NCI-H510A treated with DMSO at 0.1 percent for 48 hours (cell line): ENCODE measurements around the gene ANP32B.
"Not testable (repeated sequence)": the region's sequence is repeated elsewhere in the genome, so short reads cannot be mapped to it uniquely, and the experiment has no call there.

ENCODE experiments used
- DNase-seq: peaks from one replicate; lab custom pipeline; 2025; lab: John Stamatoyannopoulos, UW

The ANP32B gene

DNA sequence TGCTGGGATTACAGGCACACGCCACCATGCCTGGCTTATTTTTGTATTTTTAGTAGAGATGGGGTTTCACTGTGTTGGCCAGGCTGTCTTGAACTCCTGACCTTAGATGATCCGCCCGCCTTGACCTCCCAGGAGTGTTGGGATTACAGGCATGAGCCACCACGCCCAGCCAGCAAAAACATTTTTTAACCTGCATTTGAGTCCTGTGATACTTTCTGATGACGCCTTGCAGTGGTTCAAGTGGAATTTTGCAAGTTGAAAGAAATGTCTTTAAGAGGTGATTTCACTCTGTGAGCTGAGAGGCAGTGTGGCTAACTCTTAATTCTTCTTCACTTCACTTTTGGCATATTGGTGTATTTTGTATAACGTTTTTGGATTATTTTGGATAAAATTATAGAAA lies 9.1 kb downstream of the ANP32B start:
- no peak for DNase-seq

DNA sequence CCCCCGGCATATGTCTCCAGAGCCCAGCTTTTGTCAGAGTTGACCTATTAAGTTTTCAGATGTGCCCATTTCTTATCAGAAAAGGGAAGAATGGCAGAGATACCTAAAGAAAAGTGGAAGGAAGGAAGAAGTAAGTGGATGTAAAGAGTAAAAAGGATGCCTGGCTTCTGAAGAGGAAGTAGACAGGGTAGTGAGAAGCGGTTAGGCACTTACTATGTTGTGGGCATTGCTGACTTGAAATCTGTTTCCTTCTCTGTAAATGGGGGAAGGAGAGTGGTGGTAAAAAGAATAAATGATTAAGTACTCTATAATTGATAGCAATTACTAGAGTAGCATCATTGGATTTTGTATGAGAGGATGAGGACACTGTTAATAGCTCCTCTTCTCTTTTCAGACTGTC lies 9.9 kb downstream of the ANP32B start:
- DNase-seq: no peak

- DNase-seq: no peak
Measured at GRCh38 chr9:97994703-97995102, 11.6 kb downstream of the ANP32B start.

GRCh38 chr9:97996676-97997075 lies 13.5 kb downstream of the ANP32B start:
- not testable (repeated sequence) for DNase-seq

- no peak for DNase-seq
Measured at GRCh38 chr9:97997330-97998276, 14.5 kb downstream of the ANP32B start.

DNA sequence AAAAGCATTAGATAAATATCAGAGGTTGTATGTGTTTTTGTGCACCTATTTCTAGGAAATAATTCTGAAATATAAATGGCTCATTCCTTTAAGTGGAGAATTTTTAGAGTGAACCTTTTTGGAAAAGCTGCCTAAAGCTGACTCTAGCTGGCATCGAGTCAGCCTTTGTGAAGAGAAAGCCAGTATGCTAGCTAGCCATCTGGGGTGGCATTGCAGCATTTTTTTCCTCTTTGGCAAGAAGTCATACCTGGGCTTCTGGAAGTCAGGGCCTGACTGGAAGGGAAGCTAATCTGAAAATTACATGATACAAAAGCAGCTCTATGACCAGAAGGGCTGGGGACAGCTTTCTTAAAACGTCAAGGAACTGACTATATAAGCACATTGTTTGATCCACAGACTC lies 19.7 kb downstream of the ANP32B start:
- no peak for DNase-seq

DNA sequence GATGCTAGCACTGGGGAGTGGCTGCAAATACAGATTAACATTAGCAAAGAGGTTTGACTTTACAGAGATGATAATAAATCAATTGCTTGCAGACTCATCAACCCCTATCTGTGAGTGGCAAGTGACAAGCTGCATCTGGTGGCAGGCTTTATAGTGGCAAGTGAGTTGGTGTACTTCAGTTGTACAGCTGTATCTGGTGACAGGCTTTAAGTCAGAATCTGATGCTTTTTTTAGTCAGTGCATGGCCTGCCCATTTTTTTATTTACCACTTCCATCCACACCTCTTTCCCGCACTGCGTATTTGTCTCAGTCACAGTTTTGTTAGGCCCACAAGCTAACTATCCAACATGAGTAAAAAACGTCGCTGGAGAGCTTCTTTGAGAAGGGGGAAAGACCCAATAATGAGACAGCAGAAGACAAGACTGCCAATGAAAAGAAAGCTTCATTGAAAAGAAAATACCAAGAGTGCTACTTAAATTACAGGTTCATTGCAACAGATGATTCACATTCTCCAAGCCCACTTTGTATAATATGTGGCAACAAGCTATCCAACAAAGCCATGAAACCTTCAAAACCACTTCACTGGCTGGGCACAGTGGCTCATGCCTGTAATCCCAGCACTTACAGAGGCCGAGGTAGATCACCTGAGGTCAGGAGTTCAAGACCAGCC lies 23.1 kb downstream of the ANP32B start:
- no peak for DNase-seq

DNA sequence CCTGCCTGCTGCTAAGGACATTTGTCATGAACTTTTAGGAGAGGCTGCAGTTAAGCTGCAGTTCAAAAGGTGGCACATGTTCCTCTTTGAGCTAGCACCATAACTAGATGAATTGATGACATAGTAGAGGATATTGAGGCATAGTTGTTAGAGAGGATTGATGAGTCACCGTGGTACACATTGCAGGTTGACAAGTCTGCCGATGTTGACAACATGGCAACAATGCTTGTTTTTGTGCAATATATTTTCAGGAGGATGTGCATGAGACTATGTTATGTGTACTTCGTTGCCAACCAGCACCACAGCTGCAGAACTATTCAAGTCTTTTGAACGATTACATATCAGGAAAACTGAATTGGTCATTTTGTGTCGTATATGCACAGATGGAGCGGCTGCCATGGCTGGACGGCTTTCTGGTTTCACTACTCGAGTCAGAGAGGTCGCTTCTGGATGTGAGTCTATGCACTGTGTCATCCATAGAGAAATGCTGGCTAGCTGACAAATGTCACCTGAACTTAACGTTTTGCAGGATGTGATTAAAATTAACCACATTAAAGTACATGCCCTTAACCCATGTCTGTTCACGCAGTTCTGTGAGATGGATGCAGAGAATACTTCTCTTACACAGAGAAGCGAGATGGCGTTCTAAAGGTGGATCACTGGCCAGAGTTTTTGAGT lies 24.2 kb downstream of the ANP32B start:
- DNase-seq: no peak

GRCh38 chr9:98008764-98009163 lies 25.6 kb downstream of the ANP32B start:
- DNase-seq: no peak

DNA sequence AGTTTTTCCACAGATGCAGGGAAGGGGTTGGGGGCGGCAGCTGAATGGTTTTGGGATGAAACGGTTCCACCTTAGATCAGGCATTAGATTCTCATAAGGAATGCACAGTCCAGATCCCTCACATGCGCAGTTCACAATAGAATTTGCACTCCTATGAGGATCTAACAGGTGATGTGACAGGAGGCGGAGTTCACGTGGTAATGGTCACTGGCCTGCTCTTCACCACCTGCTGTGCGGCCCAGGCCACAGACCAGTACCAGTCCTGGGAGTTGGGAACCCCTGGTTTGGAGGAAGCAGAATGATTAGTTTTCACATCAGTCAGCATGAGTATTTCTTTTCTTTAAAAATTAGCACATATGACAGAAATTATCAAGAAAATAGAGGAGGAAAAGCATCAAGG lies 26.3 kb downstream of the ANP32B start:
- DNase-seq: no peak

DNA sequence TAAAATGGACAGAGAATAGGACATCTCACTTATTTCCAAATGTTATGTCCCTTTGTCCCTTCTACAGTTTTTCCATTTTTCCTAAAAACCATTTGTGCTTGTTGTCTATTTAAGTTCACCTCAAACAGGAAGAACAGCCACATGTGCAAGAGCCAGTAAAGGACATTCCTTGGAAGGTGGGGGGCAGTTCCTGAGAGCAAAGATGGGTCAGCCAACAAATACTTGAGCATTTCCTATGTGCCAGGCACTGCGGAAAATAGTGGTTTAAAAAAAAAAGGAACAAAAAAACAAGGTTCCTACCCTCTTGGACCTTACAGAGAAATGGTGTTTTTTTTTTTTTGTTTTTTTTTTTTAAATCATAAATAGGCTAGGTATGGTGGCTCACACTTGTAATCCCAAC lies 26.8 kb downstream of the ANP32B start:
- DNase-seq: no peak

DNA sequence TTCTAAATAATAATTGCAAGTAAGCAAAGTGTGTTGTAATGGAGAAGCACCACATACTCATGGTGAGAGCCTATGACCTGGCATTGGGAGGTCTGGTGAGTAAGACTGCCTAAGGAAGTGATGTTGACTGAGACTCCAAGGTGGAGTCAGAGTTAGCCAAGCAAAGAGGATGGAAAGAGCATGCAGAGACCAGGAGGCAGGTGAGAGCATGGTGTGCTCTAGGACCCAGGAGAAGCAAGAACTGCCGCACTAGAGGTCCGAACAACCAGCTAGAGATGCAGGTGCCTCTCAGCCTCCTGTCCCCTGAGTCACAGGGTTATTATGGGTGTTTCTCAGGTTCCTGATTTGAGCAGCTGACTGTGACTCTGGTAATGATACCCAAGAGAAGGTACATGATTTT lies 27.3 kb downstream of the ANP32B start:
- DNase-seq: peak; percentile 36

GRCh38 chr9:98011122-98011521 lies 28.0 kb downstream of the ANP32B start:
- DNase-seq: no peak

- DNase-seq: no peak
Measured at GRCh38 chr9:98016137-98016680, 33.1 kb downstream of the ANP32B start.

DNA sequence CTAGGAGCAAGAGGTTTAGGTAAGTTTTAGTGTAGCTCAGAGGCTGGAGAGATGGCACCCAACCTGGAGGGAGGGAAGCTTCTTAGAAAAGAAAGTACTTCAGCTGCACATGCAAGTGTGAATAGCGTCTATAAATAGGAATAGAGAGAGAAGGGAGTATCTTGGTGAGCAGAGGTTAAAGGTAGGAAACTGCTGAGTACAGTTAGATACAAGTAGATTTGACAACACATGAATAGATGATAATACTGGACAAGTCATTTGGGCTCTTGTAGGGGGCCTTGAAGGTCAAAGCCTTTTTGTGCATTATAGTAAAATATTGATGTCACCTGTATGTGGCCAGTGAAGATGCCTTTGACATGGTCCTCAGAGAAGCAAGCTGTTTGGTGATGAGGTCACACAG lies 34.2 kb downstream of the ANP32B start:
- no peak for DNase-seq

DNA sequence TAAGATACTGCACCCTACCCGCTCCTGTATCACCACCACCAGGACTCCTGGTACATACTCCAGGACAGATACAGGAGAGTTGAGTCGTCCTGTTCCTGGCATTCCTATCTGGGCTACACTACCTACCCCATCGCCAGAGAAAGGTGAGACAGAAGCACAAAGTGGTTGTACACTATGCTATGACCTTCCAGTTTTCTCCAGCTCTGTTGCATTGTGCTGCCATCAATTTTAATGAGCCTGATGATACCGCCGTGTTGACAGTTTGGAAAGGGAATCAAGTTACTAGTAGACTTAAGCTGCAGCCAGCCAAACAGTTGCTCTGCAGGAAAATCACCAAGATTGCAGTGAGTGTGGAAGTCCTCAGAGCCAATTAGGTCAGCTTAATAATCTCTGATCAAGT lies 35.2 kb downstream of the ANP32B start:
- no peak for DNase-seq

- no peak for DNase-seq
Measured at GRCh38 chr9:98019098-98019497, 36.0 kb downstream of the ANP32B start.

GRCh38 chr9:98019869-98020268 lies 36.7 kb downstream of the ANP32B start:
- DNase-seq: not testable (repeated sequence)

DNA sequence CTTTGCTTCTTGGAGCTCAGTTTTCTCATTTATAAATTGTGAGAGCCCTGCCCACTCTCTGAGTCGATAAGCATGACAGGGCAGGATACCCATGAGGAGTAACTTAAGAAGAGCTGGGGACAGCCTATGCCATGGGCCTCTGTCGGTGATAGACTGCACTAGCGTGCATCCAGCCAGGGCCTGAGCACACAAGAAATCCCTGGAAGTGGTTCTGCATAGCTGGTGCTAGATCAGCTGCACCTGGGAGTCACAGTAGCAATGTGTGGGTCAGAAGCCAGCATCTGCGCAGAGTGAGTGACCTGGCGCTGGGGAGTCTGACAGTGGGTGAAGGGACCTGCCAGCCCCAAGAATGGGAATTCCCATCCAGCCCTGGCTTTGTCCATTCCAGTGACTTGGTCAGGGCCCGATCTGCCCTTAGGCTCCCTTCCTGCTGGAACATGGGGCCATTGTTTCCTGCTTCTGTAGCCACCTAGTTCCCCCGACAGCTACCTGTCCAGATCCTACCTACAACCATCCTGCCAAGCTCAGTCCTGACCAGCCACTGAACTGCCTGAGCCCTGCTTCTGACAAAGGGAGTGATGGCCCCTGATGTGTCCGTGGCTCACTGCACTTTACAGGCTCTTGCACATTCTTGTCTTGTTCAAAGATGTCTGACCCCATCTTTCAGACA lies 37.5 kb downstream of the ANP32B start:
- DNase-seq: no peak

GRCh38 chr9:98021306-98022040 lies 38.3 kb downstream of the ANP32B start:
- no peak for DNase-seq

GRCh38 chr9:98022447-98022846 lies 39.3 kb downstream of the ANP32B start:
- no peak for DNase-seq
